ENCODE data around the gene TMEM132D. TPM values are rescaled to one million over a fixed set of nuclear protein-coding genes. Genes with fewer than 3 reads are reported as not detected.

The TMEM132D gene
- total and polyA plus RNA-seq, 4 donors, result 0.01 to 0.14 (median 0.08) TPM

DNA sequence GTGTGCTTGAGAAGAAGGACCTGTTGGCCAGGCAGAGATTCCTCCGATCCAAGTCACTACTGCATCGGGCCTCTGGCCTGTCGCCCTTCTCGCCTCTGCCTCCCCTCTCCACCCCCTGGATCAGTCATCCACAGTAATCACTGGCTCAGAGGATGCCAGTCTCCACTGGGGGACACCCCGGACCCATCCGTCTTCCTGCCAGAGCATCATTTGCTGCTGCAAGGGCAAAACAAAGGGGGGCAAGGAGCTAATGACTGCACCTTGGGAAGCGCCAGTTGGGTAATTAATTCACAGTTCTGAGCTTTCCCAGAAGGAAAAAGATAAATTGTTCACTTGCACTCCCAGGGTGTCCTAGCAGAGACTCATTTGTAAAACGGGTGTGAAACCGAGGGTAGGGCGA, 835.1 kb downstream of the TMEM132D start:
- H3K9ac ChIP-seq (ENCODE audit: low read depth in 1 of 2, low read length in 2 of 2), result no peak overlapping the region
- no peak for TF ChIP-seq FOXA1 (IDR thresholded peaks at IDR 0.05)
- TF ChIP-seq FOXA2 (IDR thresholded peaks at IDR 0.05), result no peak
- TF ChIP-seq MAX (IDR thresholded peaks at IDR 0.05), result no peak
- no peak for TF ChIP-seq RAD21 (IDR thresholded peaks at IDR 0.05)
- TF ChIP-seq JUND (IDR thresholded peaks at IDR 0.05), result no peak
- no peaks in the 10 kb centered on the region for H3K4me1 ChIP-seq (ENCODE audit: control insufficient read depth in 4 of 4, insufficient read depth in 4 of 4, low read length in 3 of 4)
- 89% methylated on average over 10 of the region's 10 CpGs for WGBS
- H3K27ac ChIP-seq (ENCODE audit: low read depth in 1 of 2, low read length in 2 of 2), result no peak overlapping the region
- no peaks in the 10 kb centered on the region for H3K36me3 ChIP-seq (ENCODE audit: control insufficient read depth in 4 of 4, insufficient read depth in 3 of 4, low read depth in 1 of 4, low read length in 3 of 4)
- H3K4me3 ChIP-seq (ENCODE audit: low read depth in 1 of 3, low read length in 3 of 3), result no peak overlapping the region
- no peaks in the 10 kb centered on the region for H3K9me3 ChIP-seq (ENCODE audit: control insufficient read depth in 4 of 4, low read length in 3 of 4)
- H3K27me3 ChIP-seq (ENCODE audit: control insufficient read depth in 4 of 4, insufficient read depth in 4 of 4, low read length in 3 of 4), result no peaks in the 10 kb centered on the region
- no peak for DNase-seq (ENCODE audit: low spot score)

DNA sequence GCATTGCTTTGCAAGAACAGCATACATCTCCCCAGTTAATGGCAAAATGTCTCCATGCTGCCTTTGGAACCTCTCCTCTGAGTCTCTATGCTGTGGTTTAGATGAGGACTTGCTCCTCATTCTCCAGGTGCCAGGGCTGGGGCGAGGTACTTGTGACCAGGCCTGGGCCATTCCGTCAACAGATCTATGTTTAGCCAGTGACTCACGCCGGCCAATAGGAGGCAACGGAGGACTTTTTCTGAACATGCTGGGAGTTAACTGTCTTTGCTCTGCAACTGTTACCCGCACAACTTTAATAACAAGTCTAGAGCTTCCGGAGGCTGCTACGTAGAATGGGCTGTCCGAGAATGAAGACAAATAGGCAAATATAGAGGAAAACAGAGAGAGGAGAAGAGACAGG, 836.3 kb downstream of the TMEM132D start:
- TF ChIP-seq RAD21 (IDR thresholded peaks at IDR 0.05) (peak in 1 of 2 donors; percentile 31), CTCF (IDR thresholded peaks at IDR 0.05; ENCODE audit: low read depth, low read length, missing input control) (no peak)
- Histone ChIP-seq H3K4me3 (ENCODE audit: low read depth in 1 of 3, low read length in 3 of 3) (no peak overlapping the region), H3K27me3 (ENCODE audit: control insufficient read depth in 4 of 4, insufficient read depth in 4 of 4, low read length in 3 of 4) (no peaks in the 10 kb centered on the region), H3K4me1 (ENCODE audit: control insufficient read depth in 4 of 4, insufficient read depth in 4 of 4, low read length in 3 of 4) (no peaks in the 10 kb centered on the region), H3K27ac (ENCODE audit: low read depth in 1 of 2, low read length in 2 of 2) (no peak overlapping the region), H3K9me3 (ENCODE audit: control insufficient read depth in 4 of 4, low read length in 3 of 4) (no peaks in the 10 kb centered on the region), H3K36me3 (ENCODE audit: control insufficient read depth in 4 of 4, insufficient read depth in 3 of 4, low read depth in 1 of 4, low read length in 3 of 4) (no peaks in the 10 kb centered on the region), H3K9ac (ENCODE audit: low read depth in 1 of 2, low read length in 2 of 2) (no peak overlapping the region)
- no peak for DNase-seq (ENCODE audit: low spot score)
- WGBS, result 42% methylated on average over 9 of the region's 9 CpGs

GRCh38 chr12:129064209-129064855, 839.5 kb downstream of the TMEM132D start:
- no peaks in the 10 kb centered on the region for H3K36me3 ChIP-seq (ENCODE audit: control insufficient read depth in 4 of 4, insufficient read depth in 3 of 4, low read depth in 1 of 4, low read length in 3 of 4)
- H3K27me3 ChIP-seq (ENCODE audit: control insufficient read depth in 4 of 4, insufficient read depth in 4 of 4, low read length in 3 of 4), result no peaks in the 10 kb centered on the region
- no peak for DNase-seq (ENCODE audit: low spot score)
- no peak overlapping the region for H3K27ac ChIP-seq (ENCODE audit: low read depth in 1 of 2, low read length in 2 of 2)
- WGBS, result 76% methylated on average over 14 of the region's 14 CpGs
- TF ChIP-seq CTCF (IDR thresholded peaks at IDR 0.05; ENCODE audit: low read depth, low read length, missing input control), result no peak
- H3K9ac ChIP-seq (ENCODE audit: low read depth in 1 of 2, low read length in 2 of 2), result no peak overlapping the region
- no peak overlapping the region for H3K4me3 ChIP-seq (ENCODE audit: low read depth in 1 of 3, low read length in 3 of 3)
- H3K9me3 ChIP-seq (ENCODE audit: control insufficient read depth in 4 of 4, low read length in 3 of 4), result no peaks in the 10 kb centered on the region
- no peaks in the 10 kb centered on the region for H3K4me1 ChIP-seq (ENCODE audit: control insufficient read depth in 4 of 4, insufficient read depth in 4 of 4, low read length in 3 of 4)

GRCh38 chr12:129063600-129063999, 840.2 kb downstream of the TMEM132D start:
- 63% methylated on average over 4 of the region's 4 CpGs for WGBS
- no peaks in the 10 kb centered on the region for H3K4me1 ChIP-seq (ENCODE audit: control insufficient read depth in 4 of 4, insufficient read depth in 4 of 4, low read length in 3 of 4)
- TF ChIP-seq TAF1 (conservative IDR thresholded peaks at IDR 0.05), result no peak
- TF ChIP-seq SP1 (IDR thresholded peaks at IDR 0.05), result no peak
- TF ChIP-seq RXRA (IDR thresholded peaks at IDR 0.05), result no peak
- TF ChIP-seq CTCF (IDR thresholded peaks at IDR 0.05; ENCODE audit: low read depth, low read length, missing input control), result no peak
- TF ChIP-seq NR2F2 (IDR thresholded peaks at IDR 0.05), result no peak
- no peak for TF ChIP-seq EGR1 (IDR thresholded peaks at IDR 0.05; ENCODE audit: low read depth in 2 of 2)
- TF ChIP-seq, protein P1, sequence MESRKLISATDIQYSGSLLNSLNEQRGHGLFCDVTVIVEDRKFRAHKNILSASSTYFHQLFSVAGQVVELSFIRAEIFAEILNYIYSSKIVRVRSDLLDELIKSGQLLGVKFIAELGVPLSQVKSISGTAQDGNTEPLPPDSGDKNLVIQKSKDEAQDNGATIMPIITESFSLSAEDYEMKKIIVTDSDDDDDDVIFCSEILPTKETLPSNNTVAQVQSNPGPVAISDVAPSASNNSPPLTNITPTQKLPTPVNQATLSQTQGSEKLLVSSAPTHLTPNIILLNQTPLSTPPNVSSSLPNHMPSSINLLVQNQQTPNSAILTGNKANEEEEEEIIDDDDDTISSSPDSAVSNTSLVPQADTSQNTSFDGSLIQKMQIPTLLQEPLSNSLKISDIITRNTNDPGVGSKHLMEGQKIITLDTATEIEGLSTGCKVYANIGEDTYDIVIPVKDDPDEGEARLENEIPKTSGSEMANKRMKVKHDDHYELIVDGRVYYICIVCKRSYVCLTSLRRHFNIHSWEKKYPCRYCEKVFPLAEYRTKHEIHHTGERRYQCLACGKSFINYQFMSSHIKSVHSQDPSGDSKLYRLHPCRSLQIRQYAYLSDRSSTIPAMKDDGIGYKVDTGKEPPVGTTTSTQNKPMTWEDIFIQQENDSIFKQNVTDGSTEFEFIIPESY (IDR thresholded peaks at IDR 0.05), result no peak

More at GRCh38 chr12:129063600-129063999, 840.2 kb downstream of the TMEM132D start:
- Histone ChIP-seq H3K36me3 (ENCODE audit: control insufficient read depth in 4 of 4, insufficient read depth in 3 of 4, low read depth in 1 of 4, low read length in 3 of 4) (no peaks in the 10 kb centered on the region), H3K9me3 (ENCODE audit: control insufficient read depth in 4 of 4, low read length in 3 of 4) (no peaks in the 10 kb centered on the region), H3K4me3 (ENCODE audit: low read depth in 1 of 3, low read length in 3 of 3) (no peak overlapping the region), H3K27me3 (ENCODE audit: control insufficient read depth in 4 of 4, insufficient read depth in 4 of 4, low read length in 3 of 4) (no peaks in the 10 kb centered on the region), H3K9ac (ENCODE audit: low read depth in 1 of 2, low read length in 2 of 2) (no peak overlapping the region), H3K27ac (ENCODE audit: low read depth in 1 of 2, low read length in 2 of 2) (no peak overlapping the region)
- no peak for DNase-seq (ENCODE audit: low spot score)

Data from liver (tissue), 9 donors.